Suprapubic skin (tissue), 4 donors: ENCODE data around the gene UGT1A7.

Experiments used
- EP300 ChIP-seq: sonication (generic); formaldehyde crosslinking; IDR thresholded peaks from one replicate; pipeline ENCODE4 v1.6.1; 2017; ENCODE audit warnings: antibody characterized with exemption
- POLR2AphosphoS5 ChIP-seq, 3 donors: sonication (generic); formaldehyde crosslinking; IDR thresholded peaks; one replicate each; pipeline ENCODE4 v1.6.1; 2017; ENCODE audit warnings: antibody characterized with exemption in 3 of 3
- TF ChIP-seq, protein P1 (sequence below), 2 donors: fragments of 200-600 bp in 1 of 2; fragments of 450-650 bp in 1 of 2; sonication (generic) in 1 of 2; IDR thresholded peaks; one replicate each; pipeline ENCODE4 v1.5.1; 2016 to 2019; ENCODE audit warnings: antibody characterized with exemption in 2 of 2, mild to moderate bottlenecking in 1 of 2, moderate library complexity in 1 of 2

DNA sequence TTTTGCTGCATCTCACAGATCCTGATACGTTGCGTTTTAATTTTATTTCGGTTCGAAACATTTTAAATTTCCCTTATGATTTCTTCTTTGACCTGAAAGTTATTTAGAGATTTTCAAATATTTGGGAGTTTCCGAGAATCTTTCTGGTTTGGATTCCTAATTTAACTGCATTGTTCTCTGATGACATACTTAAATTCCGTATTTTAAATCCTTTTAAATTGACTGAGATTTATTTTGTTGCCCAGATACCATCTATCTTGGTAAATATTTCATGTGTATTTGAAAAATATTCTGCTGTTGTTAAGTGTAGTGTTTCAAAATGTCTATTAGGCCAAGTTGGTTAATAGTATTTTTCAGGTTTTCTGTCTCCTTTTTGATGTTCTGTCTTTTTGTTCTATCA lies 134.2 kb downstream of the UGT1A7 start:
- no peak for TF ChIP-seq EP300
- TF ChIP-seq POLR2AphosphoS5 (IDR thresholded peaks at IDR 0.05), result no peak
- TF ChIP-seq, protein P1, sequence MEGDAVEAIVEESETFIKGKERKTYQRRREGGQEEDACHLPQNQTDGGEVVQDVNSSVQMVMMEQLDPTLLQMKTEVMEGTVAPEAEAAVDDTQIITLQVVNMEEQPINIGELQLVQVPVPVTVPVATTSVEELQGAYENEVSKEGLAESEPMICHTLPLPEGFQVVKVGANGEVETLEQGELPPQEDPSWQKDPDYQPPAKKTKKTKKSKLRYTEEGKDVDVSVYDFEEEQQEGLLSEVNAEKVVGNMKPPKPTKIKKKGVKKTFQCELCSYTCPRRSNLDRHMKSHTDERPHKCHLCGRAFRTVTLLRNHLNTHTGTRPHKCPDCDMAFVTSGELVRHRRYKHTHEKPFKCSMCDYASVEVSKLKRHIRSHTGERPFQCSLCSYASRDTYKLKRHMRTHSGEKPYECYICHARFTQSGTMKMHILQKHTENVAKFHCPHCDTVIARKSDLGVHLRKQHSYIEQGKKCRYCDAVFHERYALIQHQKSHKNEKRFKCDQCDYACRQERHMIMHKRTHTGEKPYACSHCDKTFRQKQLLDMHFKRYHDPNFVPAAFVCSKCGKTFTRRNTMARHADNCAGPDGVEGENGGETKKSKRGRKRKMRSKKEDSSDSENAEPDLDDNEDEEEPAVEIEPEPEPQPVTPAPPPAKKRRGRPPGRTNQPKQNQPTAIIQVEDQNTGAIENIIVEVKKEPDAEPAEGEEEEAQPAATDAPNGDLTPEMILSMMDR (IDR thresholded peaks at IDR 0.05), result no peak
